Chondrocyte (in vitro differentiated cells): ENCODE results near the gene TTLL5. TPM values are rescaled to one million over a fixed set of nuclear protein-coding genes. Genes with fewer than 3 reads are reported as not detected.

Source experiments
- DNase-seq: peaks from one replicate; pipeline ENCODE4 v3.0.0; 2021; ENCODE audit warnings: mixed read lengths, low spot score
- H3K27ac Mint-ChIP-seq: one replicate; pipeline ENCODE4 v1.8.0; 2021; ENCODE audit warnings: mild to moderate bottlenecking, moderate library complexity, mixed read lengths; ENCODE audit not compliant: unreplicated experiment
- H3K27me3 Mint-ChIP-seq: 2 replicates; pipeline ENCODE4 v1.8.0; 2021; ENCODE audit warnings: low read depth, mixed read lengths
- H3K36me3 Mint-ChIP-seq: 2 replicates; pipeline ENCODE4 v1.8.0; 2021; ENCODE audit warnings: low read depth, mixed read lengths
- H3K4me1 Mint-ChIP-seq: 2 replicates; pipeline ENCODE4 v1.8.0; 2021; ENCODE audit warnings: low read depth, mild to moderate bottlenecking, mixed read lengths
- H3K4me3 Mint-ChIP-seq: one replicate; pipeline ENCODE4 v1.8.0; 2021; ENCODE audit warnings: mild to moderate bottlenecking, moderate library complexity, mixed read lengths; ENCODE audit not compliant: unreplicated experiment
- H3K9me3 Mint-ChIP-seq: 2 replicates; pipeline ENCODE4 v1.8.0; 2021; ENCODE audit warnings: low read depth, mixed read lengths
- CTCF ChIP-seq: fragments of 200-600 bp; sonication (generic); IDR thresholded peaks from 2 replicates; pipeline ENCODE4 v1.5.0; 2021; ENCODE audit warnings: antibody characterized with exemption, mild to moderate bottlenecking, moderate library complexity
- total RNA-seq: library from RNA; stranded (reverse); gene quantifications from 3 replicates; pipeline ENCODE4 v1.2.1, GENCODE V29; 2021

The TTLL5 gene
- total RNA-seq, 1 donor from 2014 or later: 22.1 TPM

GRCh38 chr14:75832621-75833297 lies 171.7 kb downstream of the TTLL5 start:
- Mint-ChIP-seq H3K4me3 (peak overlapping the region; percentile 11), H3K27me3 (no peaks in the 10 kb centered on the region), H3K36me3 (no peaks in the 10 kb centered on the region), H3K27ac (peak overlapping the region; percentile 81), H3K4me1 (peaks cover 51% of the 10 kb centered on the region), H3K9me3 (no peaks in the 10 kb centered on the region)
- no peak for DNase-seq
- no peak for TF ChIP-seq CTCF

- TF ChIP-seq CTCF: no peak
- no peaks in the 10 kb centered on the region for H3K9me3 Mint-ChIP-seq
- DNase-seq: no peak
- H3K4me3 Mint-ChIP-seq: no peak overlapping the region
- H3K4me1 Mint-ChIP-seq: peaks cover 51% of the 10 kb centered on the region
- H3K27me3 Mint-ChIP-seq: no peaks in the 10 kb centered on the region
- peak overlapping the region; percentile 81 for H3K27ac Mint-ChIP-seq
- peaks cover 1% of the 10 kb centered on the region for H3K36me3 Mint-ChIP-seq
These were observed 172.4 kb downstream of the TTLL5 start for GRCh38 chr14:75833326-75834020.

GRCh38 chr14:75835156-75835725 lies 174.2 kb downstream of the TTLL5 start:
- Mint-ChIP-seq H3K36me3 (peaks cover 5% of the 10 kb centered on the region), H3K27ac (no peak overlapping the region)

GRCh38 chr14:75835737-75836136 lies 174.7 kb downstream of the TTLL5 start:
- DNase-seq: no peak
- Mint-ChIP-seq H3K9me3 (peaks cover 4% of the 10 kb centered on the region), H3K4me1 (peaks cover 35% of the 10 kb centered on the region), H3K4me3 (no peak overlapping the region), H3K36me3 (peaks cover 5% of the 10 kb centered on the region), H3K27ac (no peak overlapping the region), H3K27me3 (no peaks in the 10 kb centered on the region)
- TF ChIP-seq CTCF: no peak

More at GRCh38 chr14:75835156-75835725, 174.2 kb downstream of the TTLL5 start:
- no peak for DNase-seq
- Mint-ChIP-seq H3K27me3 (no peaks in the 10 kb centered on the region), H3K9me3 (peaks cover 4% of the 10 kb centered on the region), H3K4me1 (peaks cover 37% of the 10 kb centered on the region), H3K4me3 (no peak overlapping the region)
- no peak for TF ChIP-seq CTCF

GRCh38 chr14:75837151-75837787 lies 176.2 kb downstream of the TTLL5 start:
- H3K9me3 Mint-ChIP-seq: peaks cover 4% of the 10 kb centered on the region
- DNase-seq: no peak
- no peaks in the 10 kb centered on the region for H3K27me3 Mint-ChIP-seq
- H3K27ac Mint-ChIP-seq: no peak overlapping the region
- peaks cover 37% of the 10 kb centered on the region for H3K4me1 Mint-ChIP-seq
- no peak overlapping the region for H3K4me3 Mint-ChIP-seq
- no peak for TF ChIP-seq CTCF
- peaks cover 7% of the 10 kb centered on the region for H3K36me3 Mint-ChIP-seq
